Dermis microvascular lymphatic vessel endothelial cell (primary cell): ENCODE measurements around the gene SEL1L2. TPM values are rescaled to one million over a fixed set of nuclear protein-coding genes. Genes with fewer than 3 reads are reported as not detected.

ENCODE experiments used
- DNase-seq, 2 donors: peaks; one replicate each; pipeline versions ENCODE4 v3.0.0 to v3.0.0-alpha.2; 2010; ENCODE audit warnings: low read depth in 2 of 2
- total RNA-seq: library from RNA; depleted of rRNA; stranded (reverse); fragments of >200 nt; gene quantifications from 2 replicates; pipeline ENCODE4 v1.2.1, GENCODE V29; 2014

Gene SEL1L2
- total RNA-seq, 1 donor from 2014 or later: not detected

- no peak for DNase-seq
Measured at GRCh38 chr20:13929836-13930235, 60.6 kb downstream of the SEL1L2 start.

DNA sequence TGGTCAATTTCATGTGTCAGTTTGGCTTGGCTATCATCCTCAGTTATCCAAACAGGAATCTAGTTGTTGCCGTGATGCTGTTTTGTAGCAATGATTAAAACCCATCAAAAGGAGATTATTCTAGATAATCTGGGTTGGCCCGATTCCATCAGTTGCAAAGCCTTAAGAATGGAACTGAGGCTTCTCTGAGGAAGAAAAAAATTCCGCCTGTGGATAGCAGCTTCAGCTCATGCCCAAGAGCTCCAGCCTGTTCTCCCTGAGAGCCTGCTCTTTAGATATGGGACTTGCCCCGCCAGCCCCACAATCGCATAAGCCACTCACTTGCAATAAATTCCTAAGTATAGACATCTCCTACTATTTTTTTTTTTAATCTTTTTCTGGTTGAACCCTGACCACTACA, 61.5 kb downstream of the SEL1L2 start:
- no peak for DNase-seq

- no peak for DNase-seq
Measured at GRCh38 chr20:13927171-13927570, 63.2 kb downstream of the SEL1L2 start.

GRCh38 chr20:13922241-13922640, 68.2 kb downstream of the SEL1L2 start:
- DNase-seq: no peak

DNA sequence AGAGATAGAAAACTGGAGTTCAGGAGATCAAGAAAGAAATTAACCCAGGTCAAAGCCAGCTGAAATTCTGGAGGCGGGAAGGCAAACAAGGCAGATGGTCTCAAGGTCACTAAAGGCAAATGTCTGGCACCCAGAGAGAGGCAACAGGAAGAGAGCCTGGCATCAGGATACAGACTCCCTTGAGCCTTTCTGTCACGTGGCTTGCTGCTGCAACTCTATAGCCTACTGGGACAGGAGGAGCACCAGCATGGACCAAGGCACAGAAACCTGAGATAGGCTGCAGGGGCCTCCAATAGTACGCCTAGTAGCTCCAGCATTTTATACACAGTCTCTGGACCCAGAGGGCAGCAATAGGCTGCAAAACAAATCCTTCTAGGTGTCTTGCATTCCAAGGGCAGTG, 75.1 kb downstream of the SEL1L2 start:
- DNase-seq: no peak

DNA sequence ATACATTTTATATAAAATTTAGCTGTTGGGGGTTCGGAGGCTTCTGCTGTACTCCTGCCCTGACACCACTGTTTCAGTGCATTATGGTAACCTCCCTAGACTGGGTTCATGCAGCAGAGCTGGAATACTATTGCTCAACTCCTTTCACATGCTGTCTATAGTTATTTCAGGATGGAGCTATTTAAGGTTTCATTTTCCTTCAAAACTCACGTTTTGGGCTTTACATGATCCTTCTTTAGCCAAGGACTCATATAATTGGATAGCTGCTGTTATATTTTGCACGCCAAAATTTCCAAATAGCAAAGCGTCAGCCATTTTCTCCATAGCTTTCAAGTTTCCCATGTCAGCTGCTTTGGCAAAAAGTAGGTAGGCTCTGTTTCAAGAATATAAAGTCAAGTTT, 76.8 kb downstream of the SEL1L2 start:
- DNase-seq: no peak

DNA sequence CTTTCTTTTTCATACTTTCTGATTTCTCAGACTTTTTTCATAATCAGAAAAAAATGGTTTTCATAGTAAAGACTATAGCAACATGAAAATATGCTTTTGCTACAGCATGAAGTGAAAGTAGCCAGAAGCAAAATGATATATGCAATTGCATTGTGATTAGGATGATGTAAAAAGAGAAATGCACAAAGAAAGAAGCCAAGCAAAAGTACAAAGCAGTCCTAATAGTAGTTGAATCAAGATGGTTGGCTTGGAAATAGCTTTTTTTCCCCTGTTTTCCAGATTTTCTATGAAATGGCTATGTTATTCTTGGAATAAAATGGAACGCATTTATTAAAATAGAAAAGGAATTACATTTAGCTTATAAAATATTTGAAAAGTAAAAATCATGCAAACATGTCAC, 77.3 kb downstream of the SEL1L2 start:
- DNase-seq: no peak

DNA sequence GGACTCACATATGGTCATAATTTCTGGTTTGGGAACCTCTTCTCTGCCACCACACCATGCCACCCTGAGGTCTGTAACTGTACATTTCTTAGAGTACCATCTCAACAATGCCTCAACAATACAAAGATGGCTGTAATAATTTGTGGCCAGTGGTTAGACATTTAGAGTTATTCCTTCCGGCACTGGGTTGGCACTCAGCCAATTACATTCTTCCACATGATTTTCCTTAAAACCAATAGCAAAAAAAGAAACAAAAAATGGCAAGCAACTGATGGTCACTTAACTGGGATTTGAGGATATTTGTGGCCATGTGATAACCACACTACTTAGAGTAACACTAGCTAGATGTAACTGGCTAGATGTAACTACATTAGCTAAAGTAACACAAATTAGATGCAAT, 79.9 kb downstream of the SEL1L2 start:
- DNase-seq: no peak

DNA sequence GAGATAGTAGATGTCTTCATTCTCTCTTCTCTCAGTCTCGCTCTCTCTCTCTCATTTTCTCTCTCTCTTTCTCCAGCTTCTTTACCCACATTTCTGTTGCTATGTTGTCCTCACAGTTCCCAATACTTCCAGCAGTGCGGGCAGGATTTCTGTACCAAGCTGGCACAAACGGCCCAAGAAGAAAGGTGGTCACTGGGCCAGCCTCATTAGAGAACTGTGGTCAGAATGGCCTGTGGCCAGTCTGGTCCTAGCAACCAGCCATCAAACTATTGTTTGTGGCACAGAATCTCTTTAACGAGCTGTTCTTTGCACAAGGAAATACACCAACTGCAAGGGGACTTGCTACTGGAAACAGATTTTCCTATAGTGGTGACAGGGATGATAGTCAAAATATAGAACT, 81.3 kb downstream of the SEL1L2 start:
- DNase-seq: no peak

- DNase-seq: no peak
Measured at GRCh38 chr20:13904766-13905165, 85.6 kb downstream of the SEL1L2 start.

DNA sequence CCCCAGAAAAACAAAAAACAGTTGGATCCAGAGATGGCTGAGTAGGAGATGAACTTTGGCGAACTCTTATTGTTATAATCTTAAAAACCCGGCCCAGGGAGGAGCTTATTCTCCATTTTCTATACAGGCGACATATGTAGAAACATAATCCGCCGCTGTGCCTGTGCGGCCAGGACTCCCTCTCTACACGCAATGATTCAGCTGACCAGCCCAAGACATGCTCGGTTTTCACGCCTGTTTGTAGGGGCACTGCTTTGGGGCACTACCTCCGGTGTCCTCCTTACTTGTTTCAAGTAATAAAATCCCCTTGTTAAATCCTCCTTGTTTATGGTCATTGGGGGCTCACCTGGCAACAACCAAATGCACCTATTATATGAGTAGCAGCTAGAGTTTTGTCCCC, 89.9 kb downstream of the SEL1L2 start:
- DNase-seq: no peak

GRCh38 chr20:13898012-13898612, 92.3 kb downstream of the SEL1L2 start:
- DNase-seq: no peak

GRCh38 chr20:13891575-13891974, 98.8 kb downstream of the SEL1L2 start:
- no peak for DNase-seq

GRCh38 chr20:13884803-13885202, 105.6 kb downstream of the SEL1L2 start:
- no peak for DNase-seq

- DNase-seq: no peak
Measured at GRCh38 chr20:13883425-13883824, 107.0 kb downstream of the SEL1L2 start.

DNA sequence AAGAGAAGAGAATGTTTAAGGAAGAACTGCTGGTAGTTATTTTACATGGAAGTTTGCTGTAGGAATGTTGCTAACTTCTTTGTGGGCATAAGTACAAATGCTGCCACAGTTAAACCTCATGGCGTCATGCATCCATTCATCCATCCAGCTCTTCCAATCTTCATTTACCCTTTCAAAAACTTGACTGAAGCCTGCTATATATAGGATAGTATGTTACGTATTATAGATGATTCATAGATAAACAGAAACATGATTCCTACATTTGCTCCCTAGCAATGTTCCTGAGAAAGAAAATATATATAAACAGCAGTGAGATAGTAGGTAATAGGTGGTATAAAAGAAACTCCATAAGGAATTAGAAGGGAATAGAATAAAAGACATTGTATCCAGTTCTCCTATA, 111.8 kb downstream of the SEL1L2 start:
- DNase-seq: no peak

- DNase-seq: no peak
Measured at GRCh38 chr20:13877793-13878192, 112.6 kb downstream of the SEL1L2 start.

- DNase-seq: no peak
Measured at GRCh38 chr20:13875265-13875811, 115.1 kb downstream of the SEL1L2 start.

GRCh38 chr20:13874394-13875157, 115.8 kb downstream of the SEL1L2 start:
- DNase-seq: no peak

DNA sequence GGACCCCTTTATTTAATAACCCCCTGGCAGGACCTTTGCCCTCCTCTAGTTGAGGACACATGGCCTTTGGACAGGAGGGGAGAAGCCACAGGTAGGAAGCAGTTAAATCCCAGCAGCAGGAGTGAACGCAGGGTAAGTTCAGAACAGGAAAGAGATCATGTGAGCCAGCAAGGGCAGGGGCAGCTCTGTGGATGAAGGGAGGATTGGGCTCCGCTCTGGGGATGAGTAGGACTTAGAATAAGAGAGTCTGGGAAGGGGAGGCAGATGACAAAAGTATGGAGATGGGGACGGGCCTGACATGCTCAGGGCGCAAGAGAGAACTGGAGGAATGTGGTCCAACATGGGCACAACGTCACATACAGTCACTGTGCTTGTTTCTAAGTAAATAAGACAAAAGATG, 116.6 kb downstream of the SEL1L2 start:
- no peak for DNase-seq

- no peak for DNase-seq
Measured at GRCh38 chr20:13870170-13870748, 120.2 kb downstream of the SEL1L2 start.

- no peak for DNase-seq
Measured at GRCh38 chr20:13868331-13868730, 122.1 kb downstream of the SEL1L2 start.
